ENCODE results near the gene MGAT3.
"Not testable (repeated sequence)": the region's sequence is repeated elsewhere in the genome, so short reads cannot be mapped to it uniquely, and the experiment has no call there.

MGAT3 gene

GRCh38 chr22:39456522-39457197 lies at the start of gene MGAT3:
Gene MGAT3, plus strand, starts transcription at chr22:39457012. Its CDS starts 30,336 bp downstream, at chr22:39487348.
- no peak for DNase-seq

GRCh38 chr22:39408173-39408572 lies 48.6 kb upstream of the MGAT3 start:
- no peak for DNase-seq

- no peak for DNase-seq
Observed at GRCh38 chr22:39408807-39409206, 48.0 kb upstream of the MGAT3 start.

GRCh38 chr22:39409516-39410029 lies 47.2 kb upstream of the MGAT3 start:
- no peak for DNase-seq

- no peak for DNase-seq
Observed at GRCh38 chr22:39410264-39410663, 46.5 kb upstream of the MGAT3 start.

GRCh38 chr22:39411828-39412365 lies 44.9 kb upstream of the MGAT3 start:
- not testable (repeated sequence) for DNase-seq

GRCh38 chr22:39413204-39413603 lies 43.6 kb upstream of the MGAT3 start:
- not testable (repeated sequence) for DNase-seq

GRCh38 chr22:39414377-39414776 lies 42.4 kb upstream of the MGAT3 start:
- DNase-seq, result no peak

GRCh38 chr22:39414886-39415285 lies 41.9 kb upstream of the MGAT3 start:
- DNase-seq, result no peak

- no peak for DNase-seq
Observed at GRCh38 chr22:39415506-39415905, 41.3 kb upstream of the MGAT3 start.

- DNase-seq, result no peak
Observed at GRCh38 chr22:39416319-39416718, 40.5 kb upstream of the MGAT3 start.

GRCh38 chr22:39417641-39418040 lies 39.2 kb upstream of the MGAT3 start:
- no peak for DNase-seq

- no peak for DNase-seq
Observed at GRCh38 chr22:39418696-39419095, 38.1 kb upstream of the MGAT3 start.

- no peak for DNase-seq
Observed at GRCh38 chr22:39419096-39419495, 37.7 kb upstream of the MGAT3 start.

GRCh38 chr22:39419911-39420310 lies 36.9 kb upstream of the MGAT3 start:
- no peak for DNase-seq

GRCh38 chr22:39421691-39422090 lies 35.1 kb upstream of the MGAT3 start:
- DNase-seq, result no peak

GRCh38 chr22:39422101-39422500 lies 34.7 kb upstream of the MGAT3 start:
- no peak for DNase-seq

- no peak for DNase-seq
Observed at GRCh38 chr22:39422721-39423120, 34.1 kb upstream of the MGAT3 start.

- no peak for DNase-seq
Observed at GRCh38 chr22:39423976-39424375, 32.8 kb upstream of the MGAT3 start.

- DNase-seq, result no peak
Observed at GRCh38 chr22:39426380-39427043, 30.3 kb upstream of the MGAT3 start.

GRCh38 chr22:39427751-39428596 lies 28.8 kb upstream of the MGAT3 start:
- no peak for DNase-seq

GRCh38 chr22:39428597-39429071 lies 28.2 kb upstream of the MGAT3 start:
- DNase-seq, result no peak

- DNase-seq, result no peak
Observed at GRCh38 chr22:39429186-39429585, 27.6 kb upstream of the MGAT3 start.
